NB4 (cell line): ENCODE results near the gene OR6J1.

Experiments used
- CTCF ChIP-seq: IDR thresholded peaks from one replicate; pipeline ENCODE4 v1.5.1; 2012; ENCODE audit warnings: low read depth, low read length
- MAX ChIP-seq: IDR thresholded peaks from 2 replicates; pipeline ENCODE4 v1.6.1; 2011; ENCODE audit warnings: low read depth, low read length
- MYC ChIP-seq: IDR thresholded peaks from 2 replicates; pipeline ENCODE4 v1.6.1; 2011; ENCODE audit warnings: low read depth, low read length
- POLR2A ChIP-seq: IDR thresholded peaks from 2 replicates; pipeline ENCODE4 v1.6.1; 2011; ENCODE audit warnings: mild to moderate bottlenecking; ENCODE audit not compliant: insufficient read length; ENCODE audit errors: extremely low read depth

- no peak for TF ChIP-seq POLR2A
- TF ChIP-seq CTCF, result no peak
- TF ChIP-seq MAX, result no peak
- TF ChIP-seq MYC, result no peak
Observed at GRCh38 chr14:22598896-22599244, 45.3 kb downstream of the OR6J1 start.
